GM15510 (cell line): ENCODE results near the gene DPYSL5.

Experiments used
- POLR2A ChIP-seq: IDR thresholded peaks from 3 replicates; pipeline ENCODE4 v1.6.1; 2011; ENCODE audit warnings: borderline replicate concordance; ENCODE audit not compliant: insufficient read length; ENCODE audit errors: extremely low read depth

The DPYSL5 gene

DNA sequence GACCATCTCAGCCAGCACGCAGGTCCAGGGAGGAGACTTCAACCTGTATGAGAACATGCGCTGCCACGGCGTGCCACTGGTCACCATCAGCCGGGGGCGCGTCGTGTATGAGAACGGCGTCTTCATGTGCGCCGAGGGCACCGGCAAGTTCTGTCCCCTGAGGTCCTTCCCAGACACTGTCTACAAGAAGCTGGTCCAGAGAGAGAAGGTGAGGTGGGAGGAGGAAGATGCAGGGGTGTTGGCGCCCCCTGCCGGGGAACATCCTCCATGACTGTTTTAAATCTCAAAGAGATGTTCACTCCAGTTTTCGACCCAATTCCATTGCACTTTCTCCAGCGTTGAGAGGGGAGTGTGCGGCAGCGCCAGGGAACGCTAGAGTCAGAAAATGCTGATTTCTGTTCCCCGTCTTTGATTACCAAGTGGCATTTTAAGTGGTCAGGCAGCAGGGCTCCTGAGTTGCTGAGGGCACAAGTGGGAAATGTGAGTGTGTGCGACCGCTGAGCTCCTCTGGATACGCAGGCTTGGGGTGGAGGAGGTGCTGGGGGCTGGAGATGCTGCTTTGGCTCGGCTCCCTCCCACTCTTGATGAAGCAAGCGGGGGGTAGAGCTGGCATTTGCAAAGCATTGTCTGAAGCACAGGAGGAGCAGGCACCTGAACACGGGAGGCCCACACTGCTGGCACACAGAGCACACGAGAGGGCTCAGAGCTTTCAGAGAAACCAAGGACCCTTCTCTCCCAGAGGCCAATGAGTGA lies 94.8 kb downstream of the DPYSL5 start:
- TF ChIP-seq POLR2A = no peak

DNA sequence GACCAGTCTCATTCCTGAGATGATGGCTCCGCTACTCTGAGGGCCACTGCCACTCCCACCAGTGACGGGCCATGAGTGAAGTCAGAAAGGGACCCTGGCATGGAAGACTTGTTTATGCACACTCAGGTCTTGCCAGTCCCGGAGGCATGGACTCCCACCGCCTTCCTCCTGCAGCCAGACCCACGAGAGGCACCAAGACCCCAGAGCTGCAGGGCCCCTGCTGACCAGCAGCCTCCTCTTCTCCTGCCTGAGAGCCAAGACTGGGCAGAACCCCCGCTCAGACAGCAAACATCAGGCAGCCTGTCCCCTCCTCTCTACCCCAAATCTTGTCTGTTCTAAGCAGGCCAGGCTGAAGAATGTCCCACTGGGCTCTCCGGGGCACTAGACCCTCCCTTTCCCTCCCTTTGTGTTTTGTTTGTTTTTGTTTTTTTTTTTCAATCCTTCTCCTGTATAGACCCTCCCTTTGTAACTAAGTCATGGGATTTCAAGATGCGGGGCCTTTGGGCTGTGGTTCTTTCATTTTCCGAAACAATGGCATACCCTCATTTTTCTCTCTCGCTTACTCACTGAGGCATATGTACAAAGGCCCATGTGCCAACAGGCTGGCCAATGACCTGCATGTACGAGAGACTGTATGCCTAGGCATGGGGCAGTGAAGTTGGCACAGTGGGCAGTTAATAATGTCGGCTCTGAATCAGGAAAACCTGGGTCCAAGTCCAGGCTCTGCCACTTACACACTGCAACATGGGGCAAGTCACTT lies 98.2 kb downstream of the DPYSL5 start:
- TF ChIP-seq POLR2A = no peak

DNA sequence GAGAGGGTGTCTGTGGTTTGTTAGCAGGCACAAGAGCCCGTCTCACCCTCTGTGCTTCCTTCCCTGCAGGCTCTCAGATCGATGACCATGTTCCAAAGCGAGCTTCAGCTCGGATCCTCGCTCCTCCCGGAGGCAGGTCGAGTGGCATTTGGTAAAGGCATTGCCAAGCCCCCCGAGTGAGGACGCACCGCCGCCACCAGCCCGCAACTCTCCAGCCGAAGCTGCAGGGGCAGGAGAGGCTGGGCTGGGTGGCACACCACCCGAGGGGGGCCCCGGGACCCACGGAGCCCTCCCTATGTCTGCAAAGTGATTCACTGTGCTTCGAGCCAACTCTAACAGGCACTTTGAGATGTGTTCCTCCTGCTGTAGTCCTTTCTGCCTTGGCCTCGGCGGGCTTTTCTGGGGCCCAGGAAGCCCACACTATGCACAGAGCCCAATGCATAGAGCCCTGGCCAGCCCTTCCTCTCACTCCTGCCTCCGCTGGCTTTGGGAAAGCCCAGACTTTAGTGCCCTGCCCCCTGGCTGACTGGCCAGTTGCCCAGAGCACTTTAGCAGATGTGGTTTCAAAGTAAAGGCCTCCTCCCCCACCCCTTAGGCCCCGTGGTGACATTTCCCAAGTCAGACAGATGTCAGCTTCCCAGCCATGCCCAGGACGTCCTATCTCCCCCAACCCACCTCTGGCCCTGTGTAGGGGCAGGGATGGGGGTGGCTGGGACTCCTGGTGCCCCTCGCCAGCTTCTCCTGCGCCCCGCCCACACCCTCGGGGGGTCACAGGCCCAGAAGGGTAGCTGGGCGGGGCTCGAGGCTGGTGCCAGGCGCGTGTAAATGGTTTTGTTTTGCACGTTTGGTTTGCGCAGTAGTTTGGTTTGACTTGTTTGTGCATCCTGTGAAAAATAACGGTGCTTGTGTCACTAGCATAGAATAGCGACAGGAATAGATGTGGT lies 99.2 kb downstream of the DPYSL5 start:
- no peak for TF ChIP-seq POLR2A

DNA sequence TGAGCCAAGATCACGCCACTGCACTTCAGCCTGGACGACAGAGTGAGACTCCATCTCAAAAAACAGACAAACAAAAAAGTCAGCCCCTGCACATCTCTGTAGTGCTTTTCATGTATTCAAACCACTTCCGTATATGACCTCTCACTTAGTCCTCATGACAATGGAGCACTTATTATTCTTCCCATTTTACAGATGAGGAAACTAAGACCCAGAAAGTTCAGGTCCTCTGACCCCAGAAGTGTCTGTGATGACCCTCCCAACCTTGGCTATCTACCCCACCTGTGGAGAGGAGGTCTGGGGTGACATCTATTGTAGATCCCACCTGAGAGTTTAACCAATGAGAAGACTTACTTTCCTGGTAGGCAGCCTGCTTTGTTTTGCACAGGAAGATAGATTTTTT lies 100.9 kb downstream of the DPYSL5 start:
- TF ChIP-seq POLR2A = no peak

DNA sequence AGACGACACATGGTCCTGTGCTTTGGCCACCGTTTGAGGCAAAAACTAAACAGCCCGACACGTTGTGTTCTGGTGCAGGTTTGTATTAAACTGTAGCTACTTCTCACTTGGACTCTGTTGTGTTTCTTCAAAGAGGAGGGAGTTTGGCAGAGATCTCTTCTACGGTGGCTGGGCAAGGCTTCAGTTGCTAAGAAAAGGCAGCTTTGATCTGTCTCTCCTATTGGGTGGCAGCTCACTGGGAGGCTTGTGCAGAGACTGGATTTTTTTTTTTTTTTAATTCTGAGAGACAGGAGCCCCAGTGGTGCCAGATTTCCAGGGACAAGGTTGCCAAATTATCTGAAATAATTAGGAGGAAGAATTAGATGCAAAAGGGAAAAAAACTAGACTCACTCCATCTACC lies 102.3 kb downstream of the DPYSL5 start:
- TF ChIP-seq POLR2A = no peak

DNA sequence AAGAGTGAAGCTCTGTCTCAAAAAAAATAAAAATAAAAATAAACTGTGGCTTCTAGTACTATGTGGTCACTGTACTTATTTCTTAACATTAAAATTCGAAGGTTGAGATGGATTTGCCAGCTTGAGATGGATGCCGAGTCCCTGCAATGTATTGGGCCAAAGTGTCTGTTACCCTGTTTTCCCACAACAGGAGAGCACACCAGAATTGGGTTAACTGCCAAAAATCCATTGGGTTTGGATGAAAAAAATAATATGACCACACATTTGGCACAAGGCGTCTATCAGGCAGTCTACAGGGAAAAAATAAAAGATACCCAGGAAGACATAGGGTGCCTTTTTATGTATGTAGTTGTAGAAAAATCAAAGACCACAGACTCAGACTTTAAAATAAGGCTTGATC lies 103.3 kb downstream of the DPYSL5 start:
- TF ChIP-seq POLR2A = no peak

DNA sequence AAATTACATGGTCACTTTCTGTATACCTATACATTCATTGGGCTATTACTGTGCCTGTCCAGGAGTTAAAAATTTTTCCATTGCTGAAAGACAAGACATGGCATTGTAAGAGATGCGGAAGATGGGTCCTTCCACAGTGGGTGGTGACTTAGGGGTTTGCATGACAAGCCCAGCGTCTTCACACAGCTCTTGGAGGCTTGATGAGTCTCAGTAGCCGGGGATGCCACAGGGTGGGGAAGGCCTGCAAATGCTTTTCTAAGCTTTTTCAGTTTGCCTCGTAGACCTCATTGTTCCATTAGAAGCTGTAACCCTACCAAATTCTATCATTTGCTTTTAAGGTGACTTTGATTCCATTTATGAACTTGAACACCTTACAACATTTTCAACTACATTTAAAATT lies 104.4 kb downstream of the DPYSL5 start:
- no peak for TF ChIP-seq POLR2A

DNA sequence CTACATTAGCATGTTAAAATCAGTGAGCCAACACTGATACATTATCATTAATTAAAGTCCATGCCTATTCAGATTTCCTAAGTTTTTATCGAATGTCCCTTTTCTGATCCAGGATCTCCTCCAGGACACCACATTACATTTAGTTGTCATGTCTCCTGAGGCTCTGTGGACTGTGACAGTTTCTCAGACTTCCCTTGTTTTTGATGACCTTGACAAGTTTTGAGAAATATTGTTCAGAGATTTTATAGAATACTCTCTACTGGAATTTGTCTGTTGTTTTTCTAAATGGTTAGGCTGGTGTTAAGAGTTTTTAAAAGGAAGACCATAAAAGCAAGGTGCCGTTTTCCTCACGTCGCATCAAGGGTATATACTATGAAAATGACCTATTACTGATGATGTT lies 106.2 kb downstream of the DPYSL5 start:
- TF ChIP-seq POLR2A = no peak

DNA sequence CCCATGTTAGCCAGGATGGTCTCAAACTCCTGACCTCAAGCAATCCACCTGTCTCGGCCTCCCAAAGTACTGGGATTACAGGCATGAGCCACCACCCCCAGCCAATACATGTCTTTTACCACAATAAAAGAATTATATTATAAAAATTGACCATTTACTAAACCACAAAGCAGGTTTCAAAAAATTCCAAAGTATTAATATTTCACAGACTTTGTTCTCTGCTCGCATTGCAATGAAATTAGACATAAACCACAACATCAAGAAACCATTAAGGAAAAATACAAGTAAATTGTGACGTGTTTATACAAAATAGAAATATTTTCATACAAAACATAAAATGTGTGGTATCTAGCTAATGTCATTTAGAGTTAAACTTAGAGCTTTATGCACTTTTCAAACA lies 109.1 kb downstream of the DPYSL5 start:
- no peak for TF ChIP-seq POLR2A

DNA sequence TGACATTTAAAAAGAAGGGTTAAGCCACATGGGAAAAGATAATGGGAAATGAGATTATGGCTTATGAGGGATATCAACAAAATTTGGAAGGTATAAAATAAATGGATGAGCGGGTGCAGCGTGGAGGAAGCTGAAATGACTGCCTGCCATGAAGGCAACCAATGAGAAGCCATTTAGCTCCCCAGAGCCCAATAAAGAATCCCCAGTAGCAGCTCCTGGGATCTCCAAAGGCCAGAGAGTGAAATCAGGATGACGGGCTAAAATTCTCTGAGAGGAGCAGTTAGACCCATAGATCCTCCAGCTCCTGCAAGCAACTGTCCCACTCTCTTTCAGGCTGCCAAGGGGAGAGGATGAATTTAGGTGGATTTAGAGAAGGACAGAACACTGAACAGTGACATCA lies 109.6 kb downstream of the DPYSL5 start:
- no peak for TF ChIP-seq POLR2A

DNA sequence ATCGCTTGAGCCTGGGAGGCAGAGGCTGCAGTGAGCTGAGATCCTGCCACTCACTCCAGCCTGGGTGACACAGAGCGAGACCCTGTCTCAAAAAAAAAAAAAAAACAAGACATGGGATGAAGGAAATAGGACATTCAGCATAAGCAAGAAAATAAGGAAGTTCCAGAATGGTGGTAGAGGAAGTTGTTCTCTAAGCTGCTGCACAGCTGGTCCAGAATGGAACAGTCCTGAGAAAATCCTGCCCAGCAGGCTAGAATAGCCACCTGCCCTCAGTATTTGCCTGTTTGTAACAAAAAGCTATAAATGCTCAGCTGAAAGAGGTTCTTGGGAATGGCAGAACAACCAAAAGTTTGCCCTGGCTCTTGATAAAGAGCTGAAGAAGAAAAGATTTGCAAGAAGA lies 111.4 kb downstream of the DPYSL5 start:
- TF ChIP-seq POLR2A = no peak

DNA sequence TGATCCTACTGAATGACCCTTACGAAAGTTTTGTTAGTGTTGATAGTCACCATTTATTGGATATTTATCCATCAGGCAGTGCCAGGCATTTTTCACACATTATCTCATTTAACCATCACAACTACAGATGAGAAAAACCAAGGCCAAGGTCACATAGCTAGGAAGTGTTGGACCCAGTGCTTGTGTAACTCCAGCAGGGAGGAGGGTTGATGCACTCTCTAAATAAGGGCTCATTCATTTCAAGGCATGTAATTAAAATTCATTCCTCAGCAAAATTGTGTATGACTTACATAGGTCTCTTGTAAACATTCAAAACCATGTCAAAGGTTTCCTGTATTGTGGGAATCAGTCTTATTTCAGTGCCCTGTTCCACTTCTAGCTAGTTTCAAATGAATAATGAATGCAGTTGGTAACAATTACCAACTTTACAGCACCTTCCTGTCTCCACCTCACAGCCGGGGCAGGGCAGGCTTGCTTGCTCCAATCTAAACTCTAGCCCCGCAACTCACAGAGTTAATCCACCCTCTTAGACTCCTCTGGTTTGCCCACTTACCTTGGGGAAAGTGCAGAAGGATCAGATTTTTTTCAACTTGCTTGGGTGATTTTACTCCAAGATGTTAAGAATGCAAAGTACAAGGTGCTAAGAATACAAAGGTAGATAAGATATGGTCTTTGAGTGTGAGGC lies 116.7 kb downstream of the DPYSL5 start:
- TF ChIP-seq POLR2A = no peak

DNA sequence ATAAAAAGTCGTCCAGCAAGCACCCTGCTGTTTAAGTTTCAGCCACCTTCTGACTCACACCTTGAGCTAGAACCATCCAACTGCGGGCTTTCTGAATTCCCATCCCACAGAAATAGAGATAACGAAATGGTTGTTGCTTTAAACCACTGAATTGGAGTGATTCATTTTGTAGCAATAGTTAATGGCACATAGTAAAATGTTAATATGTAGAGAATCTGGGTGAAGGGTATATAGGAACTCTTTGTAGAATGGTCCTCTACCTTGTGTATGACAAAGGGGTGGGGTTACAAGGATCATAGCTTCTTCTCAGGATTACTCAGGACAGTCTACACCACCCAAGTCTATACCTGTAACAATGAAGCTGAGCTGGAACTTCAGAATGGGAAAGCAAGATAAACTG lies 120.1 kb downstream of the DPYSL5 start:
- TF ChIP-seq POLR2A = no peak

DNA sequence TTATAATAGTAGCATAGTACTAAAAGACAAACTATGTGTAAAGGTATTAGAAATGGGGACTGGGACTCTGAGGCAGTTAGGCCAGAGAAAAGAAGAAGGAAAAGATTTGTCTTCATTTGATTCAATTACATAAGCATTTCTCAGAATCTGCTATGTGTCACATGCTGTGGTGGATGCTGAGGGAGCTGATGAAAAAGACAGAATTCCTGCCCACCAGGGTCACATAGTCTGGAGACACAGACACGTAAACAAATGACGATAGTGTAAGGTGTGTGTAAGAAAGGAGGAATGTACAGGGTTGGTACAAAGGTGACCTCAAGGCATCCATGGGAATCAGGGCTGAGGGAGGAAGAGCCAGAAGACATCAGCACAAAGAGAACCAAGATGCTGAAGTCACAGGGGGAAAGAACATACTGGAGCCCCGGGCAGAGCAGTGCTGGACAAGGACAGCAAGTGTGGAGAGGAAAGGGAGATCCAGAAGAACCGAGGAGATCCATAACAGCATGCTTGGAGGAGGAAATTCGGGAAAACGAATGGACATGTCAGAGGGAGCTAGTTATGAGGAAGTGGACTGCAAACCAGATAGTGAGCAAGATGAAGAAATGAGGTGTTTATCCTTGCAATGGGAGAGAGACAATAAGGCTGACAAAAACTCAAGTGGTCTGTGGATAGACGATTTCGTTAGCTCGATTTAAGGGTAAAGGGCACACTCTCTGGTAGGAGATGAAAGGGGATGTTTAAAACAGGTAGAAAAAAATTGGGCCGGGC lies 121.3 kb downstream of the DPYSL5 start:
- TF ChIP-seq POLR2A = no peak
